ENCODE data around the gene HTT. TPM values are rescaled to one million over a fixed set of nuclear protein-coding genes. Genes with fewer than 3 reads are reported as not detected.

Gene HTT
- total and polyA plus RNA-seq, 8 donors = 34.5 to 75.9 (median 43.5) TPM

GRCh38 chr4:3189459-3189858 lies 115.0 kb downstream of the HTT start:
- Histone ChIP-seq H3K9me3 (no peaks in the 10 kb centered on the region), H3K27me3 (no peaks in the 10 kb centered on the region), H3K27ac (no peak overlapping the region), H3K36me3 (peaks cover 0 to 87% of the 10 kb centered on the region in 2 donors), H3K4me3 (no peak overlapping the region), H3K4me1 (no peaks in the 10 kb centered on the region)
- DNase-seq = no peak
- TF ChIP-seq CTCF (IDR thresholded peaks at IDR 0.05) = no peak
- ATAC-seq = no peak
- intact Hi-C loops (cut with DNase I) = no loop called here

GRCh38 chr4:3190549-3190948 lies 116.1 kb downstream of the HTT start:
- ATAC-seq (no peak), DNase-seq (no peak)
- Histone ChIP-seq H3K27me3 (no peaks in the 10 kb centered on the region), H3K9me3 (no peaks in the 10 kb centered on the region), H3K27ac (no peak overlapping the region), H3K4me3 (no peak overlapping the region), H3K4me1 (no peaks in the 10 kb centered on the region), H3K36me3 (peaks cover 0 to 89% of the 10 kb centered on the region in 2 donors)
- no peak for TF ChIP-seq CTCF (IDR thresholded peaks at IDR 0.05)
- intact Hi-C loops (cut with DNase I) = loop anchor here in 1 of 2 donors (10.0 kb wide), 1 partner anchor 254 kb away; the partner anchor contains the start of gene HGFAC

- no peak overlapping the region for H3K27ac ChIP-seq
- no peak for DNase-seq
- H3K27me3 ChIP-seq = no peaks in the 10 kb centered on the region
- TF ChIP-seq CTCF (IDR thresholded peaks at IDR 0.05) = no peak
- no peaks in the 10 kb centered on the region for H3K4me1 ChIP-seq
- no peak for ATAC-seq
- H3K4me3 ChIP-seq = no peak overlapping the region
- H3K36me3 ChIP-seq = peaks cover 0 to 89% of the 10 kb centered on the region in 2 donors
- intact Hi-C loops (cut with DNase I) = loop anchor here in 1 of 2 donors (10.0 kb wide), 1 partner anchor 253 kb away; the partner anchor contains the start of gene HGFAC
- H3K9me3 ChIP-seq = no peaks in the 10 kb centered on the region
These were observed 117.7 kb downstream of the HTT start for GRCh38 chr4:3192188-3192587.

GRCh38 chr4:3192827-3193226 lies 118.3 kb downstream of the HTT start:
- DNase-seq (no peak), ATAC-seq (no peak)
- H3K36me3 ChIP-seq = peaks cover 0 to 89% of the 10 kb centered on the region in 2 donors
- TF ChIP-seq CTCF (IDR thresholded peaks at IDR 0.05) = no peak
- H3K27me3 ChIP-seq = no peaks in the 10 kb centered on the region
- no peaks in the 10 kb centered on the region for H3K4me1 ChIP-seq
- H3K9me3 ChIP-seq = no peaks in the 10 kb centered on the region
- no peak overlapping the region for H3K27ac ChIP-seq
- no peak overlapping the region for H3K4me3 ChIP-seq
- intact Hi-C loops (cut with DNase I) = loop anchor here in 1 of 2 donors (10.0 kb wide), 1 partner anchor 252 kb away; the partner anchor contains the start of gene HGFAC

- DNase-seq (no peak), ATAC-seq (no peak)
- Histone ChIP-seq H3K36me3 (peaks cover 0 to 89% of the 10 kb centered on the region in 2 donors), H3K9me3 (no peaks in the 10 kb centered on the region), H3K4me1 (no peaks in the 10 kb centered on the region), H3K27me3 (no peaks in the 10 kb centered on the region), H3K27ac (no peak overlapping the region), H3K4me3 (no peak overlapping the region)
- peak in 1 of 2 donors; percentile 29 for TF ChIP-seq CTCF (IDR thresholded peaks at IDR 0.05)
- intact Hi-C loops (cut with DNase I) = loop anchor here in 1 of 2 donors (10.0 kb wide), 1 partner anchor 251 kb away; the partner anchor contains the start of gene HGFAC
These were observed 119.2 kb downstream of the HTT start for GRCh38 chr4:3193531-3194203.

Measured in left lung (tissue), 10 donors.